Stimulated activated effector memory CD8-positive, alpha-beta T cell treated with anti-CD3 and anti-CD28 coated beads, Interleukin-12 subunit alpha, Interleukin-12 subunit beta, amount 100 ng/mL, for 72 hours (primary cell): ENCODE data around the gene SSPN.
A peak's percentile ranks its signal among the peaks of the same experiment; 100 is the strongest.

Experiments used
- ATAC-seq: fragments of 150-1000 bp; cut with Tn5 transposase; 2 replicates; pipeline ENCODE4 v1.10.0; 2021
- DNase-seq, 2 donors: peaks; one replicate each; pipeline ENCODE4 v3.0.0; 2021 to 2022; ENCODE audit warnings: low spot score in 2 of 2
- H3K27ac Mint-ChIP-seq: one replicate; pipeline ENCODE4 v1.8.0; 2022; ENCODE audit warnings: mild to moderate bottlenecking, mixed read lengths
- H3K36me3 Mint-ChIP-seq: one replicate; pipeline ENCODE4 v1.8.0; 2022; ENCODE audit warnings: mild to moderate bottlenecking, mixed read lengths
- H3K4me1 Mint-ChIP-seq: one replicate; pipeline ENCODE4 v1.8.0; 2022; ENCODE audit warnings: mixed read lengths
- H3K4me3 Mint-ChIP-seq: one replicate; pipeline ENCODE4 v1.8.0; 2022; ENCODE audit warnings: mild to moderate bottlenecking, mixed read lengths
- H3K9me3 Mint-ChIP-seq: one replicate; pipeline ENCODE4 v1.8.0; 2022; ENCODE audit warnings: mixed read lengths

SSPN gene

GRCh38 chr12:26297396-26298070 lies 102.2 kb downstream of the SSPN start:
- Mint-ChIP-seq H3K27ac (no peak overlapping the region), H3K36me3 (no peaks in the 10 kb centered on the region), H3K4me1 (peaks cover 22% of the 10 kb centered on the region), H3K9me3 (peaks cover 3% of the 10 kb centered on the region), H3K4me3 (no peak overlapping the region)
- DNase-seq, result no peak
- ATAC-seq, result peak; percentile 55

- Mint-ChIP-seq H3K36me3 (no peaks in the 10 kb centered on the region), H3K4me1 (peaks cover 22% of the 10 kb centered on the region), H3K27ac (peak overlapping the region; percentile 0), H3K9me3 (peaks cover 3% of the 10 kb centered on the region), H3K4me3 (peak overlapping the region; percentile 8)
- DNase-seq (no peak), ATAC-seq (peak; percentile 98)
Measured at GRCh38 chr12:26298785-26299621, 103.6 kb downstream of the SSPN start.

- H3K4me3 Mint-ChIP-seq, result no peak overlapping the region
- H3K4me1 Mint-ChIP-seq, result peaks cover 22% of the 10 kb centered on the region
- H3K36me3 Mint-ChIP-seq, result no peaks in the 10 kb centered on the region
- ATAC-seq (no peak), DNase-seq (no peak)
- H3K27ac Mint-ChIP-seq, result peak overlapping the region; percentile 0
- H3K9me3 Mint-ChIP-seq, result peaks cover 3% of the 10 kb centered on the region
Measured at GRCh38 chr12:26299751-26300150, 104.4 kb downstream of the SSPN start.
